ENCODE data around the gene CSNK2A3. TPM values are rescaled to one million over a fixed set of nuclear protein-coding genes. Genes with fewer than 3 reads are reported as not detected.
A peak's percentile ranks its signal among the peaks of the same experiment; 100 is the strongest.
"Not testable (repeated sequence)": the region's sequence is repeated elsewhere in the genome, so short reads cannot be mapped to it uniquely, and the experiment has no call there.

CSNK2A3 gene
- polyA plus RNA-seq, 12 donors = 0.38 to 2.2 (median 1.0) TPM; not detected in 2

DNA sequence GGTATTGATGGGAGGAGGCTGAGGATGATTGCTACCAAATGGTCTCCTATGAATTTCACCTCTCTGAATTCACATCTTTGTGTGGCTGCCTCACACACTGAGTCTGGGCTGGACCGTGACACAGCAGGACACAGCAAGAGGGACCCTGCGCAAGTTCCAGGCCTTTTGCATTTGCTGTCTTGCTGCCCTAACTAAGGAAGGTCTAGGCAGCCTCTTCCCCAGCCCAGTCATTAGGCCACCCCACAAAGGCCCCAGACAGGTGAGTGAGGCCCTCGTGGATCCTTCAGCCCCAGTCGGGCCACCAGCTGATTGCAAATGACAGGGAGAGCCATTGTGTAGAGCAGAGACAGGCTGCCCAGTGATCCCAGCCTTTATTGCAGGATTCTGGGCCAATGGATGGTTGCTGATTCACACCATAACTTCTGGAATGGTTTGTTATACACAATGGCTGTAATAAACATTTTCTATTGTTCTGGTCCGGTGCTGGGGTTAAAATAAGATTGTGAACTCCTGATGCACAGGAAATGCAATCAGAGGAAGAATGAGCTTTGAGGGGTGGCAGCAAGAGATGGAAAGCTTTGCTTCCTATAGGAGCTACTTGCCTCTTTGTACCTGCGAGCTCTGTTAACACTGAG is 28.5 kb upstream of the CSNK2A3 start:
- no peak for DNase-seq

DNA sequence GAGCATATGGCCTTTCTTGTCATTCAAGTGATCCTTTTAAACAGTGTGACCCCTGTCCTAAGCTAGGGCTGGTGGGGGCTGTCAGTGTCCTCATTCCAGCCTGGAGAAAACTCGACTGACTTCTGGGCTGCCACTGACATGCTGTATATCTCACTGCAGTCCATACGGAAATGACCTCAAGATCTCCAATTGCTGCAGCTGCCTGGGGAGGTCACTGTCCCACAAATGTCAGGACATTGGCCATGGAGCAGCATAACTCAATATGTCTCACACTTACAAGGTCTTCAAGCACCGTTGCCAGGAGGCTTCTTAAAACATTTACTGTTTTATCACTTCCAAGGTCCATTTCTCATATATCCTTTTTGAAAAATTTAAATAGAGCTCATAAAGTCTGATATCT is 27.8 kb upstream of the CSNK2A3 start:
- DNase-seq = no peak

DNA sequence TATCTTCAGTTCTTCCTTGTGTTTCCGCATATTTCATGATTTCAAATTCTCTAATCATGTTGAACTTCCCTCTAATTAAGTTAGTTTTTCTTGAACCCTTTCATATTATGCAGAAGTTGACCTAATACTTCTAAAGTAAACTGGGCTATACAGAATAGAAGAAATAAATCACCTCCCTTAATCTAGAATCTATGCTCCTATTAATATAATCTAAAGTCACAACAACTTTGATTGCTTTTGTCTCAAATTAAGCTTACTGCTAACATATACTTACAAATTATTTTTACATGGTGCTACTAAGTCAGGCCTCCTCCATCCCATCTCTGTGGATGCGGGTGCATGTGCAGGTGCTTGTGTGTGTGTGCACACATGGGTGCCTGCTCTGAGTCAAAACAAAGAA is 27.3 kb upstream of the CSNK2A3 start:
- DNase-seq = no peak

DNA sequence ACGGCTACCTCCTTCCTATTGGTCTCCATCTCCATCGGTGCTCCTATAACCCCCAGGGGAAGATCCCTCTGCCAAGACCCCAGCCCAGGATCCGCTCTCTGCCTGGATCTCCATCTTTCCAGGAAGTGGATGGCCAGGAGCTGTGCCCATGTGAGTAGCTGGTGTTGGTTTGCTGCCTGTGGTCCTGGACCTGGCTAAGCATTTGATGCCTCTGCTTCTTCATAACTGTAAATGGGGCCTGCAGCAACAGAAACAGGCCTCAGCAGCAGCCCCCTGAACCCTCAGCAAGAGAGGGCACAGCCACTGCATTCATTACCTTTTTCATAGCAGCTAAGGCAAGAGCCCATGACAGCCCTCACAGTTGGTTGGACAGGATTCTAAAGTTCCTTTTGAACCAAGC is 26.6 kb upstream of the CSNK2A3 start:
- no peak for DNase-seq

DNA sequence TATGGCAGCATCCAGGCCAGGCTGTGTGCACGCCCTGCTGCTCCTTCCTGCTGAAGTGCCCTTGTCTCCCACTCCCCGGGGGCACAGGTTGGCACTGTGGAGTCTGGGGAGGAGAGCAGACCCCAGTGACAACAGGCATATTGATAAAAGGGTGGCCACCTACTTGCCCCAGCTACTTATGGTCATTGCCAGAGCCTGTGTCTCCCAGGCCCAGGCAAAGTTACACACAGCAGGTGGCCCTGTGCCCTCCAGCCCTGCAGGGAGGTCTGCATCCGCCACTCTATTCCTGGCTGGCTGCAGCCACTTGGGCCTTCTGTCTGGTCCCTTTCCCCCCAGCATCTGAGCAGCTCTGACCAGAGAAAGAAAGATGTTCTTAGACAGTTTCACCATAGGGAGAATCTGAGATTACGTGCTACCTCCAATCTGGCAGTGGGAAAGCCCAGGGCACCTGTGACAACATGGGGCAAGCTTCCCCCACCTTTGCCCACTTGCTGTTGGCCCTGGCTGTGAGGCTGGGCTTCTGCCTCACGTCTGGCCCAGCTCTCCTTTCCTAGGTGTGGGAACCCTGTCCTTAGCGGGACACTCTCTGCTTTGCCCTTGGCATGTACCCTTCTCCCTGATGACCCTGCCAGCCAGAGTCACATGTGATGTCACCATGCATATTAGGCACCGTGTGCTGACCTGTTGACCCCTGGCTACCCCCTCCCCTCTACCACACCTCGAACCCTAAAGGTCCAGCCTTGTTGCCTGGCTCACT is 25.3 kb upstream of the CSNK2A3 start:
- DNase-seq = no peak

DNA sequence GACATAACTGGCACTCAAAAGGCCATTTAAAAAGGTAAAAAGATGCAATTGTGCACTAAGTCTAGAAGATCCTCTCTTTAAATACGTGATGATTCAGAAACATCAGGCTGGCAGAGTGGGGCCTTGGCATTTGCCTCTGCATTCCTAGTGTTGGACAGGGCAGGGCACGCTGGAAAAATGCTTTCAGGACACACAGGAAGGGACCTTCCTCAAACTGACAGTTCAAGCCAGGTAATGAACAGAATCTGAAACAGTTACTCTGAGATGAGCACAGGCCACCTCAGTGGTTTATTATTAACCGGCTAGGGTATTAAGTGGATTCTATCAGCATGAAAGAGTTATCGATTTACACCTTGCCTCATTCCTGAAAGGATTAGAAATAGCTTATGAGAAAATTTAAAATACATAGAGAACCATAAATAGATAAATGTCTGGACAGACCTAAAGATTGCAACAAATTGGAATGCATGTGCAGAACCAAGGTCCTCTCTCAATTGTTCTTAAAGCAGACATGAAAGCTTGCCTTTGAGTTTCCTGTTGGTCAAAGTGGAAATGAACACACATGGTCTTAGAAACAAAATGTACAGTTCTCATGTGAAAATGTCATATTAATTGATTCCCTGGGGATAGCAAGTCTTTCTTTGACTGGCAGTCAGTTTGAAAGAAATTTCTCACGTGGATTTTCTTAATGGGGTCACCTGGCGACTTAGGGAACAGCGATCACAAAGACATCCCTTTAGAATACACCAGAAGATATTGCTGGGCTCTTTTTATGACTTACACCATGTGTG is 21.5 kb upstream of the CSNK2A3 start:
- no peak for DNase-seq

DNA sequence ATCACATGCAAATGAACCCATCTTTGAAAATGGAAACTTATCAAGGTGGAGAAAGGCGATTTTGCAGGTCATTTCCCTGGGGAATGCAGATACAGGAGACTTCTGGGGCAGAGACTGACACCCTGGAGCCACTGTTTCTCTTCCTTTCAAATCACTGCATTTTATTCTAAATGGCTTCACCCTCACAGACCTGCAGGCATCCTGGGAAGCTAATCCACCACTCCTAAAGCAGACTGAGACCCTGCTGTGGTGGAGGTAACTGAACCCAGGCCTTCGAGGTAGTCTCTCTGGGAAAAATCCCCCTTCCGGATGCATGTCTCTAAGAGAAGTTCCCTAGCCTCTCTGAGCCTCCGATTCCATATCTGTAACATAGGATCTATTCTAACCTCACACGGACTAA is 20.9 kb upstream of the CSNK2A3 start:
- DNase-seq = no peak

DNA sequence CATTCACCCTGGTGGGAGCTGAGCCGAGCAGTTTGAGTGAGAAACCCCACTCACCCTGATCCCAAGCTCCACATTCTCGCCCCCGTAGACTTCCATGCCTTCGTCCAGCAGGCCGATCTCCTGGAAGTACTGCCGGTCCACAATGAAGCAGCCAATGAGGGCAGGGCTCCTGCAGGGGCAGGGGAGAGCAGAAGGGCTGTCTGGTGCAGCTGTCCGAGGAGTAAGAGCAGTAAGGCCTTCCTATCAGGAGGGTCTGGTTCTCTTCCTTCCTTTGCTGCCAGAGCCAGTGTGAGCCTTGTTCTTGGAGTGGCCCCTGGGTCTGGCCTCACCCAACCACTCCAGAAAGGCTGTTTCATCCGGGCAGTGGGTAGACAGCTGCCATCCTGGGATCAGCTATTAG is 19.4 kb upstream of the CSNK2A3 start:
- DNase-seq = no peak

DNA sequence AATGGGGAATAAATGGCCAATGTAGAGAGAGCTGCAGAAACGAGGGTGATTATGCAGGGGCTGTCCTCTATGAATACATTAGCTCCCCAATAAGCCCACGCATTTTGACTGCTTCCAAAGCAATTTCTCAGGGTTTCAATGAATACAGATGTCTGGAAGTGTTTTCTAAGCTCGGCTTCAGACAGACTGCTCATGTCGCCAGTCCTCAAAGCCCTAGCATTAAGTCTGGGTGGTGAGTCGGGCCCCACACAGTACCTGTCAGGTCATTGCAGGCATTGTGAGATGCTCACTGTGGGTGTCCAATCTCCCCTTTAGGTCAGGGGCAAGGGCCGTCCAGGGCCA is 17.9 kb upstream of the CSNK2A3 start:
- no peak for DNase-seq

DNA sequence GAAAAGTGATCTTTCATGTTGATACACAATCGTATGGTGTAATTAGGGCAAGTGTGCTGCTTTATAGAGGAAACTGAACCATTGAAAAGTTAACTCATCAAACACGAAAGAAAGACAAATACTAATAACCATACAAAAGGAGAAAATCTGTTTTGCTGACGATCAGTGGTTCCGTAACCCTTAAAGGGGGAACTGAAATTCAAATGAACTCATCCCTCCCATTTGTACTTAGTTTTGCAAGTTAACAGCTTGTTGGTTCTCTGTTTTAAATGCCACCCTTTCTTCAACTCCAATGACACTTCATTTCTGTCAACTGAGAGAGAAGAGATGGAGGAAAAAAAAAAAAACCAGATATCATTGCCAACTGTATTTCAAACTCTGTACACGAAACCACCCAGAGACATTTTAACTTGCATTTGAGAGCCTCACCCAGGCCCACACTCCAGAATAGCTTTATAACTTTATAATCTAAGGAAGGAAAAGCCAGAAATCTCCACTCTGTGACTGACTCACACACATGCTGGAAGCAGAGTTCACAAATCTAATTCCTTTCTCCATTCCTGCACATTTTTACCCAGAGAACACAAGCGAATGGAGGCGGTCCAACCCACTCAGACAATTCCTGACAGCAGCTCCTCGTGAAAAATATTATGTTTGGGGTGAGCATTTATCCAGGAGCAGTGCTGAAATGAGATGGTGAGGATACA is 17.4 kb upstream of the CSNK2A3 start:
- peak; percentile 14 for DNase-seq

DNA sequence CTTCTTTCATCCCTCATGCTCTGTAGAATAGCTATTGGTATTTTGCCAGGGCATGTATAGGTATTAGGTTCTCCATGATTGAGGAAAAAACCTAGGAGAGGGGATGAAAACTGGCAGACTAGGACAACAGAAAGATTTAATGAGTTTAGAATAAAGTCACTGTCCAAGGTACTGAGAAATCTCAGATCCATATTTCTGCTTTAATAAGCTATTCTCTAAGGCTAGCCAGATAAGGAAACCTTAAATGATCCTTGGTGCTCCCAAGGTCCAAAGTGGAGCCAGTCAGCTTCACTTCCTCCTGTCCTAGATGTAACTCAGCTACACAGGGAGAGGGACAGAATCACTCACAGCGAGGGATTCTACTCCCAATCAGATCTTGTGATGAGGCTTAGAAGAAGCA is 13.7 kb upstream of the CSNK2A3 start:
- DNase-seq = no peak

DNA sequence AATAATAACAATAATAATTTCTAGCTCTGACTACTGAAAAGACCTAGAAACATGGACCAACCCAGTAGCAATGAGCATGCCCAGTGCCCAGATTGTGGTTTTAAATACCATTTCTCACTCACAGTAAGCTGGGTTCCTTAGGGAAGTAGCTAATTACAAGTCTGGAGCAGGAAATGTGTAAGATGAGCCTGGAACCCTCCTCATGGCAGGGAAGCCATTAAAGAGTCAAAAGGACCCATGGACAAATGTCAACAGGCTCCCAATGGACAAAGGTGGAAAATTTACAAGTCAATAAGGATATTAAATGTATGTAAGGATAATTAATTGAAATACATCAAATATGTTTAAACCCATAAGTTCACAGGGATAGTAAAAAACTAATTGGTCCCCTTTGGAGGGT is 10.6 kb upstream of the CSNK2A3 start:
- no peak for DNase-seq

DNA sequence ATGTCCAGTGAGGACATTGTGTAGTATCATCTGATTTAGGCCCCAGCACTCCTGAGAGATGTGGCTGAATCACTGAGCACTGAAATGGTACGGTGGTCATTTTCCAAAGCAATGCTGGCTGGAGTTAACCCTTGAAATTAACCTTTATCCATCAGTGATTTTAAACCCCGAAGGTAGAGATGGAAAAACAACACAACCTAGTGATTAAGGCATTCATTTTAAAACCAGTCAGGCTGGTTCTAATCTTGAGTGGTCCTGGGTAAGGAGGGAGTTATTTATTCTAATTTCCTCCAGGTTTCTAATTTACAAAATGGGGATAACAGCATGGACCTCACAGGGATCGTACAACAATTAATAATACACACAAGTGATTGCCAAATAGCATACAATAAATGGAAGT is 6.6 kb upstream of the CSNK2A3 start:
- no peak for DNase-seq

DNA sequence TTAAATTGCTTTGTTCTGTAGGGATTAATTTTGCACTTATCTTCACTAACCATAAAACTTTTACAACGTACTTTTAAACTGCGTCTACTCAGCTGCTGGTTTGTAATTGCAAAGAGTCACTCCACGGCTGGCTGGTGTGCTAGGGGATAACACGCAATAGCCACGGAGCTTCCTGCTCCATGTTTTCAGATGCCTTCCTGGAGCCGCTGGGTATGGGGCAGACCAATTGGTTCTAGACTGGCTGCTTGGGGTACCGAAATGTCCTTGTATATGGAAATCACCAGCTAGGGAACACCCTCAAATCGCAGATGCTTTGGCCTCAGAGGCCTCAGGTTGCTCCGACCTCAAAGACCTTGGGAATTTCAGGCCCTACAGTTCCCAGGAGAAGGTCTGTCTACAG is 3.8 kb upstream of the CSNK2A3 start:
- no peak for DNase-seq

DNA sequence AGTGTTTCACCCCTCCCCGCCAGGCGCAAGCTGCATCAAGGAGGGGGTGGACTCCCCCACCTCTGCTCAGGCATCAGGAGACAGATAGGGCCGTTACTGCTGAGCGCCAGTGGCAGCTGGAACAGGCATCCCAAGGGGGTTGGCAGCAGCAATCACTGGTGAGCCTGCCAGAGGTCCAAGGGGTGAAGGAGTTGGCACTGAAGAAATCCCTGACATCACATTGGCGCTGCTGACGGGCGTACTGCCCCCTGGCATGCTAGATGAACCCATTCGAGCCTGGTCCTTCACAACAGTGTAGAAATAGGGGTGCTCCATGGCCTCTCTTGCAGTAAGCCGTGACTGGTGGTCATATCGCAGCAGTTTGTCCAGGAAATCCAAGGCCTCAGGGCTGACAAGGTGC is 1.2 kb downstream of the CSNK2A3 start:
- DNase-seq = not testable (repeated sequence)

DNA sequence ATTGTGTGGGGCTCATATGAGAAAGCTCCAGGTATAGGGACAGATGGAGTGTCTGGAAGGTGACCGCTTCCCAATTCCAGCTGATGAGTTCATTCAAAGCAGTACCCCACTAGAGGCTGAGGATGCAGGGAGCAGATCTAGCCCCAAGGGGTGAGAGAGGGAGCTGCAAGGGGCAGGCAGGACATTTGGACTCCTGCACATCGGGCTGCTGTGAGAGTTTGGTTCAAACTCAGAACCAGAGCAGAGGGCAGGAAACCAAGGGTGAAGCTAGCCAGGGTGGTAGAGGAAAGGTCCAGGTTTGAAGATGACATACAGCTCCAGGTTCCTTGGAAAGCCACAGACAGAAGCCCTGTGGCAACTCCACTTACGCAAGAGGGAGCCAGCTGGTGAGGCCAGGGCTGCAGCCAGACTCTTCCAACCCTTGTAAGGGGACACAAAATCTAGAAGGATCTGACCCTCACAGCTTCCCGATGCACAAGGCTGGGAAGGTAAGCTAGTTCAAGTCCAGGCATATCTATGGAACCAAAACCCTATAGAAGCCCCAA is 1.9 kb downstream of the CSNK2A3 start:
- no peak for DNase-seq

DNA sequence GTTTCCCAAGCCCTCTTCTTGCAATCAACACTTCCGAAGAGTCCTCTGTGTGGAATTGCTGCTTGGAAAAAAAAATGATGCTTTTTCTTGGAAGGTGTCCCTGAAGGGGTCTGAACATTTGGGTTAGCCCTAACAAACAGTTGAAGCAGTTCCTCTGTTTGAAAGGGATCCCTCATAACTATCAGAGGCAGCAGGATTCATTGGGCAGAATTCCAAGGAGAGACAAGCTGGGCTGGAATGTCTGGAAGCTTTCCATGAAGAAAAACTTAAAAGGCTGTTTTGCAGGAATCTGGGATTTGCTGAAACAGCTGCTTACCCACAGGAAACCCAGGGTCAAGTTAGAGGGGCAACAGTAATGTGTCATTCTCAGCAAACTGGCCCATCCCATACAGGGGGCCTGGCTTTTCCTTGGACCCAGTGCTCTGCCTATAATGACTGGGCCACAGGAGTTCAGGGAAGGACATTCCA is 3.1 kb downstream of the CSNK2A3 start:
- DNase-seq = peak; percentile 76

DNA sequence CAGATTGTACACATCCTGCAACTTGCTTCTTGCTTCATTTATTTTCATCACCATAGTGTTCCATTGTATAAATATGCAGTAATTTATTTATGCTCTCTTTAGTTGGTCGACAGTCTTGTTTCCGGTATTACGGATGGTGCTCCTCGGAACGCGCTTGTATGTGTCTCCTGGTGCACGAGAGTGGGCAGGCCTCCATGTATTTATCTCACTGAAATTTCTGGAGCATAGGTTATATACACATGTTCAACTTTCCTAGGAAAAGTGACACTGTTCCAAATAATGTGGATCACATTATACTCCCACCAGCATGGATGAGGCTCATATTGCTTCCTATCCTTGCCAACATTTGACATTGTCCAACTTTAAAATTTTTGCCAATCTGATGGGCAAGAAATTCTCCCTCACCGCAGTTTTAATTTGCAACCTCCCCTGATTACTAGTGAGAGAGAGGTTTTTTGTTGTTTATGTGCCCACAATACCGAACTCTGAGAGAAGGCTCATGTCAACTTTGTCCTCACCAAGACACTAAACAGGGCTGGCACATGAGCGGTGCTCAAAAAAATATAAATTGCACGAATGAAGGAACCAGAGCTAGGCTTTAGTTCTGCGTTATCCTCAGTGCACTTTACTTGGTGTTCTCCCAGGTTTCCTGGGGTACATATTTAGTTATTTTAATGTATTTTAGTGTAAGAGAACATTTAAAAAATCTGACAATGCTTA is 3.8 kb downstream of the CSNK2A3 start:
- DNase-seq = peak; percentile 78

DNA sequence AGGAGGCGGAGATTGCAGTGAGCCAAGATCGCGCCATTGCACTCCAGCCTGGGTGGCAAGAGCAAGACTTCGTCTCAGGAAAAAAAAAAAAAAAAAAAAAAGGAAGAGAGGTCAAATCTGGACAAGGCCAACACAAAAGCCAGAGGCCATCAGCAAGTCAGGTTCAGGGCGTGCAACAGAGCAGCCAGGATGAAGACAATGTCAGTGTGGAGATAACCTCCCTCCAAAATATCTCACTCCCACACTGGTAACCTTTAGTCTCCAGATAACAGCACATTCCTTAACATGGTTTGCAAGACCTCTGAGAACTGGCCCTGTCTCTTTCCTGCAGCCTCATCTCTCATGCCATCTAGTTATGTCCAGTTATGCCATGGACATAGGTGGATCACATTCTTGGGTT is 4.7 kb downstream of the CSNK2A3 start:
- no peak for DNase-seq

DNA sequence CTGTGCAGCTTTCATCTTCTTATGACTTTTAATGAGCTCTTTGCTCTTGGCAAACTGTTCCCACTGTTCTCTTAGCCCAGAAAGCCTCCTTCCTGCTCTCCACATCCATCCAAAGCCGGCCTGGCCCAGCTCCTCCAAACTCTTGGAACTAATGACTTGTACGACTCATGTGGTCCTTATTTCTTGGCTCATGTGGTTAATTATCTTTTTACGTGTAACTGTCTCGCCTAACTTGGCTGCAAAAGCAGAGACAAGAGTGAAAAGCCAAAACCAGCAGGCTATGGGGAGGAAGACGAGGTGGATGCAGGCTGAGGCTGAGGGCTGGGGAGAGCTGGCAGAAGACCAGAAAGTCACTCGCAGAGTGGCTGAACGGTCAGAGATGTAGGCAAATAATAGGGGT is 5.5 kb downstream of the CSNK2A3 start:
- peak; percentile 72 for DNase-seq

DNA sequence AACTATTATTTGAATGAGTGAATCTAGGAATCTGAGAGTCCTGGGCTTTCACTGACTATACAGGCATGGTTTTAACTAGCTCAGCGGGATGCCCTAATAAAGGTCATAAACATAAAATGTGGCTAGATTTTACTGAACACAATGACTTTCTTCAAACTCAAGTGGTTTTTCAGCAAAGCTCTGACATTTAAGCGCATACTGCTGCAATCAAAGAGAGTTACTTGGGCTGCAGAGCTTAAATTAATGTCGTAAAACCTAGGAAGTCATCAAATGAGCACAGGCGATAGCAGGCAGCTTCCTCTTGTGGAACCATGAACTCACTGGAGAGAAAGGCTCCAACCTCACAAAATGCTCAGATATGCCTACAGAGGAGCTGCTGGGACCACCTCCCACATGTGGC is 6.7 kb downstream of the CSNK2A3 start:
- DNase-seq = no peak
